ENCODE results near the gene CYP19A1. TPM values are rescaled to one million over a fixed set of nuclear protein-coding genes. Genes with fewer than 3 reads are reported as not detected.
"Not testable (repeated sequence)": the region's sequence is repeated elsewhere in the genome, so short reads cannot be mapped to it uniquely, and the experiment has no call there.

Gene CYP19A1
- total and polyA plus RNA-seq, 2 experiments from 2014 or later, result 0.69 to 2.6 TPM

GRCh38 chr15:51190424-51191068 lies 147.8 kb downstream of the CYP19A1 start:
- Histone ChIP-seq H3K36me3 (no peaks in the 10 kb centered on the region), H3K4me3 (no peak overlapping the region), H3K27ac (no peak overlapping the region), H3K4me1 (ENCODE audit: low read depth) (peaks cover 27% of the 10 kb centered on the region), H3K27me3 (peaks cover 8% of the 10 kb centered on the region), H3K9me3 (ENCODE audit: low read depth) (no peaks in the 10 kb centered on the region)
- TF ChIP-seq CTCF (IDR thresholded peaks at IDR 0.05; ENCODE audit: low read depth, low read length), result no peak
- no peak for DNase-seq (ENCODE audit: low read depth in 1 of 2, low spot score in 1 of 2)

- peaks cover 6% of the 10 kb centered on the region for H3K27me3 ChIP-seq
- no peaks in the 10 kb centered on the region for H3K36me3 ChIP-seq
- H3K4me3 ChIP-seq, result no peak overlapping the region
- no peaks in the 10 kb centered on the region for H3K9me3 ChIP-seq (ENCODE audit: low read depth)
- DNase-seq (ENCODE audit: low read depth in 1 of 2, low spot score in 1 of 2), result no peak
- peaks cover 34% of the 10 kb centered on the region for H3K4me1 ChIP-seq (ENCODE audit: low read depth)
- no peak overlapping the region for H3K27ac ChIP-seq
- TF ChIP-seq CTCF (IDR thresholded peaks at IDR 0.05; ENCODE audit: low read depth, low read length), result no peak
These were observed 148.6 kb downstream of the CYP19A1 start for GRCh38 chr15:51189669-51190385.

GRCh38 chr15:51188791-51189190 lies 149.6 kb downstream of the CYP19A1 start:
- H3K4me3 ChIP-seq; H3K9me3 ChIP-seq (ENCODE audit: low read depth); H3K27ac ChIP-seq; H3K36me3 ChIP-seq; DNase-seq (ENCODE audit: low read depth in 1 of 2, low spot score in 1 of 2); H3K27me3 ChIP-seq: not testable (repeated sequence)
- peaks cover 44% of the 10 kb centered on the region for H3K4me1 ChIP-seq (ENCODE audit: low read depth)

GRCh38 chr15:51186891-51187290 lies 151.5 kb downstream of the CYP19A1 start:
- no peak overlapping the region for H3K27ac ChIP-seq
- H3K27me3 ChIP-seq, result no peaks in the 10 kb centered on the region
- DNase-seq (ENCODE audit: low read depth in 1 of 2, low spot score in 1 of 2), result no peak
- TF ChIP-seq CTCF (IDR thresholded peaks at IDR 0.05; ENCODE audit: low read depth, low read length), result no peak
- peaks cover 51% of the 10 kb centered on the region for H3K4me1 ChIP-seq (ENCODE audit: low read depth)
- H3K4me3 ChIP-seq, result no peak overlapping the region
- no peaks in the 10 kb centered on the region for H3K9me3 ChIP-seq (ENCODE audit: low read depth)
- H3K36me3 ChIP-seq, result no peaks in the 10 kb centered on the region

- H3K4me3 ChIP-seq, result no peak overlapping the region
- no peak for DNase-seq (ENCODE audit: low read depth in 1 of 2, low spot score in 1 of 2)
- H3K27ac ChIP-seq, result peak overlapping the region; percentile 81
- no peaks in the 10 kb centered on the region for H3K27me3 ChIP-seq
- TF ChIP-seq CTCF (IDR thresholded peaks at IDR 0.05; ENCODE audit: low read depth, low read length), result no peak
- H3K36me3 ChIP-seq, result no peaks in the 10 kb centered on the region
- H3K4me1 ChIP-seq (ENCODE audit: low read depth), result peaks cover 47% of the 10 kb centered on the region
- no peaks in the 10 kb centered on the region for H3K9me3 ChIP-seq (ENCODE audit: low read depth)
These were observed 152.2 kb downstream of the CYP19A1 start for GRCh38 chr15:51186181-51186705.

Measured in cardiac muscle cell (in vitro differentiated cells and primary cell).